Kidney (tissue), 14 donors: ENCODE data around the gene GIMAP5. TPM values are rescaled to one million over a fixed set of nuclear protein-coding genes. Genes with fewer than 3 reads are reported as not detected.

Experiments used
- DNase-seq, 5 donors: peaks; one replicate each; pipeline ENCODE4 v3.0.0-alpha.2; 2013 to 2020
- FAIRE-seq: peaks from 2 replicates; lab custom pipeline; 2012; peaks lifted over from hg19 to GRCh38; lab: Jason Lieb, UNC
- H3K27ac ChIP-seq, 2 donors: one replicate each; pipeline ENCODE4 v1.7.0; 2013; ENCODE audit warnings: low read depth in 2 of 2, low read length in 2 of 2, inconsistent platforms in 1 of 2
- H3K27me3 ChIP-seq: one replicate; pipeline ENCODE4 v1.7.1; 2013; ENCODE audit warnings: low read length, inconsistent platforms; ENCODE audit not compliant: control insufficient read depth, insufficient read depth
- H3K36me3 ChIP-seq, 3 donors: one replicate each; pipeline versions ENCODE4 v1.7.0 to v1.7.1; 2013; ENCODE audit warnings: low read length in 3 of 3, control low read depth in 1 of 3, inconsistent platforms in 1 of 3; ENCODE audit not compliant: insufficient read depth in 3 of 3, control insufficient read depth in 2 of 3
- H3K4me1 ChIP-seq, 3 donors: one replicate each; pipeline versions ENCODE4 v1.7.0 to v1.7.1; 2013; ENCODE audit warnings: low read length in 3 of 3, inconsistent platforms in 1 of 3, low read depth in 1 of 3; ENCODE audit not compliant: control insufficient read depth in 2 of 3, insufficient read depth in 2 of 3
- H3K4me3 ChIP-seq, 3 donors: one replicate each; pipeline versions ENCODE4 v1.7.0 to v1.8.1; 2013; ENCODE audit warnings: low read length in 3 of 3, control low read depth in 1 of 3, inconsistent platforms in 1 of 3
- H3K9ac ChIP-seq, 3 donors: one replicate each; pipeline versions ENCODE4 v1.7.0 to v1.7.1; 2013; ENCODE audit warnings: low read length in 3 of 3, control low read depth in 1 of 3, inconsistent platforms in 1 of 3
- H3K9me3 ChIP-seq, 3 donors: one replicate each; pipeline versions ENCODE4 v1.7.0 to v1.7.1; 2013; ENCODE audit warnings: low read length in 3 of 3, control low read depth in 1 of 3, inconsistent platforms in 1 of 3; ENCODE audit not compliant: control insufficient read depth in 2 of 3, insufficient read depth in 1 of 3
- intact Hi-C: fragments of 100-400 bp; cut with DNase I; formaldehyde crosslinking; loops from one replicate; pipeline ENCODE4 v1.11.1; 2022
- polyA plus RNA-seq: library from polyadenylated mRNA; stranded (reverse); fragments of 350-450 nt; fragmentation: Illumina TruSeq; extraction: RNeasy Lipid Tissue Mini Kit (QIAGEN cat#74804); gene quantifications from one replicate; pipeline ENCODE4 v1.2.3, GENCODE V29; 2014; ENCODE audit warnings: low read depth, low replicate concordance; ENCODE audit not compliant: insufficient read depth
- total RNA-seq: library from RNA; stranded (reverse); fragmentation: NEBNext Ultra II Directional; extraction: Animal tissue kit (Norgen Biotek cat#: 25700); gene quantifications from one replicate; pipeline ENCODE4 v1.2.1, GENCODE V29; 2021
- TF ChIP-seq, protein P1 (sequence below): IDR thresholded peaks from 3 replicates; pipeline ENCODE4 v1.5.1; 2012; ENCODE audit warnings: mild to moderate bottlenecking, moderate library complexity, borderline replicate concordance; ENCODE audit not compliant: insufficient read depth; ENCODE audit errors: extremely low read depth
- donor health status: control.
- donor health status: control.
- donor health status: control.
- donor health status: control.
- donor health status: control.
- donor health status: DM: yes; HTN: yes; CAD: no.
- donor health status: Normal renal cell carcinoma (clear cell type).

GIMAP5 gene
- total and polyA plus RNA-seq, 2 donors from 2014 or later: 21.2 to 30.0 TPM

DNA sequence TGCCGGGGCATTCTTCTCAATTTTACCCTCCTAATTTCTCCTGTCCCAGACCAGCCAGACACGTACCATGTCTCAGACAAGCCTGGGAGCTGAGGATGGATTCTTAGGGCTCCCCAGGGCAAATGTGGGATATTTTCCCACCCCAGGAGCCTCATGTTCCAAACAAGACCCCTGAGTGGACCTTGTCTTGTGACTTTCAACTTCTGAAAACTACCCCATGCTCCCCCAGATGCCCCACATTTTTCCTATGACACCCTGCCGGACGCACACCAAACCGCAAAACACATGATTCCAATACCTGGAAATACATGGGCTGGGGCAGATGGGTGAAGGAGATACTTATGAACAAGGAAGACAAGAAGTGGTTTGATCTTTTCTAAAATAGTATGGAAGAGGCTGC lies 874 bp downstream of the GIMAP5 start:
- no peaks in the 10 kb centered on the region for H3K9me3 ChIP-seq
- FAIRE-seq: no peak
- peak overlapping the region; percentile 83 to 86 for H3K27ac ChIP-seq
- no peaks in the 10 kb centered on the region for H3K27me3 ChIP-seq
- intact Hi-C loops: no loop called here
- H3K36me3 ChIP-seq: peaks cover 0 to 2% (median 0%) of the 10 kb centered on the region in 3 donors
- peak overlapping the region in 2 of 3 donors; percentile 17 to 78 for H3K9ac ChIP-seq
- peaks cover 0 to 4% (median 0%) of the 10 kb centered on the region in 3 donors for H3K4me1 ChIP-seq
- TF ChIP-seq, protein P1, sequence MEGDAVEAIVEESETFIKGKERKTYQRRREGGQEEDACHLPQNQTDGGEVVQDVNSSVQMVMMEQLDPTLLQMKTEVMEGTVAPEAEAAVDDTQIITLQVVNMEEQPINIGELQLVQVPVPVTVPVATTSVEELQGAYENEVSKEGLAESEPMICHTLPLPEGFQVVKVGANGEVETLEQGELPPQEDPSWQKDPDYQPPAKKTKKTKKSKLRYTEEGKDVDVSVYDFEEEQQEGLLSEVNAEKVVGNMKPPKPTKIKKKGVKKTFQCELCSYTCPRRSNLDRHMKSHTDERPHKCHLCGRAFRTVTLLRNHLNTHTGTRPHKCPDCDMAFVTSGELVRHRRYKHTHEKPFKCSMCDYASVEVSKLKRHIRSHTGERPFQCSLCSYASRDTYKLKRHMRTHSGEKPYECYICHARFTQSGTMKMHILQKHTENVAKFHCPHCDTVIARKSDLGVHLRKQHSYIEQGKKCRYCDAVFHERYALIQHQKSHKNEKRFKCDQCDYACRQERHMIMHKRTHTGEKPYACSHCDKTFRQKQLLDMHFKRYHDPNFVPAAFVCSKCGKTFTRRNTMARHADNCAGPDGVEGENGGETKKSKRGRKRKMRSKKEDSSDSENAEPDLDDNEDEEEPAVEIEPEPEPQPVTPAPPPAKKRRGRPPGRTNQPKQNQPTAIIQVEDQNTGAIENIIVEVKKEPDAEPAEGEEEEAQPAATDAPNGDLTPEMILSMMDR: no peak
- no peak for DNase-seq
- peak overlapping the region; percentile 31 to 85 (median 67) for H3K4me3 ChIP-seq

DNA sequence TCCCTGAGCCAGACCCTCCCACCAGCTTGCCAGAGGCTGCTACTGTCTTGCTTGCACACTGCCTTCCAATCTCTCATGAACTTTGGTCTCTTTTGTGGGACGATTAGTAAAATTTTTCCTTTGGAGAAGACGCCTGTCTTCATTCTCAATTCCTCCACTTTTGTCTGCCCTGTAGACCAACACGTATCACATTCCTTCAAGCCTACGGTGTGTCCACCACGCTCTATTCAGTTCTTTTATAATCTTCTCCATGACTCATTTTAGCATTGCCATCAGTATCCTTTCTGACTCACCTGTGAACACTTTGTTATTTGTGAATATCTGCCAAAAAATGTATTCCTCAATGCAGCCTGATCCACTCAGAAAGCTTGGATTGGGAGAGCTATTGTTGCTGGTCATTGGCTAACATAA lies 1.4 kb downstream of the GIMAP5 start:
- no peak for DNase-seq
- Histone ChIP-seq H3K27ac (peak overlapping the region in 1 of 2 donors; percentile 83), H3K9ac (peak overlapping the region in 1 of 3 donors; percentile 78), H3K4me3 (peak overlapping the region; percentile 31 to 85 (median 67)), H3K36me3 (peaks cover 0 to 2% (median 0%) of the 10 kb centered on the region in 3 donors), H3K9me3 (no peaks in the 10 kb centered on the region), H3K27me3 (no peaks in the 10 kb centered on the region), H3K4me1 (peaks cover 0 to 6% (median 0%) of the 10 kb centered on the region in 3 donors)
- FAIRE-seq: no peak
- intact Hi-C loops: no loop called here
- TF ChIP-seq, protein P1: no peak

DNA sequence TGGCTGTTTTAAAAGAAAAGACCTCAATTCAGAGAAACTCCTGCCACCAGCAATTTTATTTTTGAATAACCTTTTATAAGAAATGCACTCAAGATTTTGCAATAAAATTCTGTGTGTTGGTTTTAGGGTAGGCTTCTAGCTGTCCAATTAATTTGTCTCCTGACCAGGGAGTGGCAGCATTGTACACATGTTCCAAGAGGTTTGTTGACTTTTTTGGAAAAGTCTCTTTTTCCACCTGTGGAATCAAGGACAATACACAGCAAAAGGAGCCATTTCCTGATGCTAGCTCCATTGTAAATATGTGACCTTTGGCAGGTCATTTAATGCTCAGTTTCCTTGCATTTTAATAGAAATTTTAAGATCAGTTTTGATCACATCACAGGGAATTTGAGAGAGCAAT lies 1.8 kb downstream of the GIMAP5 start:
- no peaks in the 10 kb centered on the region for H3K9me3 ChIP-seq
- intact Hi-C loops: no loop called here
- peak overlapping the region; percentile 13 to 34 for H3K27ac ChIP-seq
- DNase-seq (no peak), FAIRE-seq (no peak)
- peak overlapping the region in 2 of 3 donors; percentile 67 to 85 for H3K4me3 ChIP-seq
- H3K27me3 ChIP-seq: no peaks in the 10 kb centered on the region
- H3K9ac ChIP-seq: no peak overlapping the region
- TF ChIP-seq, protein P1: peak; percentile 19
- peaks cover 0 to 2% (median 0%) of the 10 kb centered on the region in 3 donors for H3K36me3 ChIP-seq
- H3K4me1 ChIP-seq: peaks cover 0 to 6% (median 0%) of the 10 kb centered on the region in 3 donors
